ENCODE data around the gene PGPEP1.

The PGPEP1 gene

DNA sequence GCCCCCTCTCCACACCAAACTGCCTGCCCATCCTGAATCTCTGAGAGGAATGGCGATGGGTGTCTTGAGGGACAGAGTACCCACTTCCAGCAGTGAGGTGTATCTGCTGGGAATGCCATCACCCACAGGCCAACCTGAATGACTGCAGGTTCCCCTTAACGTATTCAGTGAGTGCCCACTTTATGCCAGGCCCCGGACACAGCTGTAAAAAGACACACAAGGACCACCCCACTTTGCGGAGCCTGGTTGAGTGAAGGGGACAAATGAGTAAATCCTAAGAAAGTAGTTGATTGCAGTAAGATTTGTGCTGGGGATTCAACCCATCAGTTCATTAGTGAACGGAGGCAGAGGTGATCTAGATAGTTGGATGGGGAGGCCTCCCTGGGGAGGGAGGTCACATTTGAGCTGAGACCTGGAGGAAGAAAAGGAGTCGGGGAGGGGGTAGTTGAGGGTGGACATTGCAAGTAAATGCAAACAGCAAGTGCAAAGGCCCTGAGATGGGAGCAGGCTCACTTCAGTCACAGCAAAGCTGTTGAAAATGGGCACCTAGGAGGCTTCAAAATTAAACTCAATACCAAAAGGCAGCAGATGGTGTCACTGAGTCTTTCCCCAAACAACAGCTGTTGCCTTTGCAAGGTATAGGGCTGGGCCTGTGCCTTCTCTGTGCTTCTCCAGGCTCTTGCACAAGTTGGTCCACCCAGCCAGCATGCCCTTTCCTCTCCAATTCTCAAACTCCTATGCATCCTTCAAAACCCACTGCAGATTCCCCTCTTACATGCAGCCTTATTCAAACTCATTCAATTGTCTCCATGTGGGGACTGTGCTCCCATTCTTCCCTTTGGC is 49.9 kb downstream of the PGPEP1 start:
- TF ChIP-seq CTCF (conservative IDR thresholded peaks at IDR 0.05; ENCODE audit: low read depth, low read length): no peak
- DNase-seq (ENCODE audit: low read depth): no peak
- H3K4me3 ChIP-seq (ENCODE audit: low read length): no peak overlapping the region

- DNase-seq (ENCODE audit: low read depth): no peak
- no peak for TF ChIP-seq CTCF (conservative IDR thresholded peaks at IDR 0.05; ENCODE audit: low read depth, low read length)
These were observed 51.2 kb downstream of the PGPEP1 start for GRCh38 chr19:18391509-18392075.

DNA sequence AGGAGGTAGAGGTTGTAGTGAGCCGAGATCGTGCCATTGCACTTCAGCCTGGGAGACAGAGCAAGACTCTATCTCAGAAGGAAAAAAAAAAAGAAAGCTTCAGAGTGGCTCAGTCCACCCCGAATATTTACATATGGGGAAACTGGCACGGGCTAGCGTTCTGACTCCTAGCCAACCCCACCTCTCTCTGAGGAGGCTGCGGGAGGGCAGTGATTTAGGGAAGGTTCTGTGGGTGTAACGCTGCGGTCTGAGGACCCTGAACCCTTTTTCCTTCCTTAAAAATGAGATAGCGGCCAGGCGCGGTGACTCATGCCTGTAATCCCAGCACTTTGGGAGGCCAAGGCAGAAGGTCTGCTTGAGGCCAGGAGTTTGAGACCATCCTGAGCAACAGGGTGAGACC is 52.0 kb downstream of the PGPEP1 start:
- TF ChIP-seq CTCF (conservative IDR thresholded peaks at IDR 0.05; ENCODE audit: low read depth, low read length): no peak
- DNase-seq (ENCODE audit: low read depth): no peak
- H3K4me3 ChIP-seq (ENCODE audit: low read length): no peak overlapping the region

More at GRCh38 chr19:18391509-18392075, 51.2 kb downstream of the PGPEP1 start:
- H3K4me3 ChIP-seq (ENCODE audit: low read length): no peak overlapping the region

DNA sequence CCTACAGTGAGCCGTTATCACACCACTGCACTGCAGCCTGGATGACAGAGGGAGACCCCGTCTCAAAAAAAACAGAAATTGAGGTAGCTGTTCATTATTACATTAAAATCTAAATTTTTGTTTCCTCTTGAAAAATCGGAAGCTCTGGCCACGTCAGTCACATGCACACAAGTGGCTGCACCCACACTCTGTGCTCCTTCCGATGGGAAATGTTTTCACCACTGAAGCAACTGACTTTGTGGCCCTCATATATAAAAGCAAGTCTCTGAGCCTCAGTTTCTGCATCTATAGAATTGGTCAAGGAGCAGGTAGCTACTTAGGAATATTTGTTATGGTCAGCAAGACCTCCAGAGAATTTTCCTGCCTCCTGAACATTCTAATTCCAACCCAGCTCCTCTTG is 52.5 kb downstream of the PGPEP1 start:
- no peak for DNase-seq (ENCODE audit: low read depth)
- H3K4me3 ChIP-seq (ENCODE audit: low read length): no peak overlapping the region
- no peak for TF ChIP-seq CTCF (conservative IDR thresholded peaks at IDR 0.05; ENCODE audit: low read depth, low read length)

- DNase-seq (ENCODE audit: low read depth): no peak
- H3K4me3 ChIP-seq (ENCODE audit: low read length): no peak overlapping the region
- TF ChIP-seq CTCF (conservative IDR thresholded peaks at IDR 0.05; ENCODE audit: low read depth, low read length): no peak
These were observed 53.4 kb downstream of the PGPEP1 start for GRCh38 chr19:18393836-18394235.

DNA sequence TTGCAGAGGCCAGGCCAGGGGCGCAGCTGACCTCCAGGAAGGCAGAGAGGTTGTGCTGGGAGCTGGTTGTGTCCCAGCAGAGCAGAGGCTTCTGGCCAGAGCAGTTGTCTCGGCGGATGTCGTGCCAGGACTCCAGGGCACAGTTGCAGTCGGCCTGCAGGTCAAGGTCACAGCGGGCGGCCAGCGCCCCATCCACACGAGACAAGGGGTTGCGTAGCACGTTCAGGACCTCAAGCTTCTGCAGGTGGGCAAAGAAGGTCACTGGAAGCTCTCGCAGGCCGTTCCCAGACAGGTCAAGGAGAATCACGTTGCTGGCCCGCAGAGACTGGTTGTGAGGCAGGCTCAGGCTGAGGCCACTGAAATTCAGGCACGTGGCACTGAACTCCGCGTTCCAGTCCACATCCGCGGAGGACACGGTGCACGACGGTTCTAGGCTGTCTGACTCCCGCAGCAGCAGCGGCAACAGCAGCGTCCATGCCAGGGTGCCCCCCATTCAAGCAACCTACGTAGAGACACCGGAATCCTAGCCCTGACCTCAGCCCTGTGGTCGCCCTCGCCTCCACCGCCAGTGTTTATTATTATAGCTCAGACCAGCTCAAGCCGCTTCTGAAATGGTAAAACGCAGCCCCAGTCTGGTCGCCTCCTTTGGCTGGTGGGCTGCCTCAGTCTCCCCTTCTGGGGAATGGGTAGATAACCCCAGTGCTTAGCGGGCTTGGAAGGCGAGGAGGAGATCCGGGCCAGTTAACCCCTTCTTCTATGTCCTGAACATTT is 56.3 kb downstream of the PGPEP1 start:
- no peak for TF ChIP-seq CTCF (conservative IDR thresholded peaks at IDR 0.05; ENCODE audit: low read depth, low read length)
- no peak for DNase-seq (ENCODE audit: low read depth)
- H3K4me3 ChIP-seq (ENCODE audit: low read length): no peak overlapping the region
